Measurements from ENCODE around the gene KIF26A.

The KIF26A gene

DNA sequence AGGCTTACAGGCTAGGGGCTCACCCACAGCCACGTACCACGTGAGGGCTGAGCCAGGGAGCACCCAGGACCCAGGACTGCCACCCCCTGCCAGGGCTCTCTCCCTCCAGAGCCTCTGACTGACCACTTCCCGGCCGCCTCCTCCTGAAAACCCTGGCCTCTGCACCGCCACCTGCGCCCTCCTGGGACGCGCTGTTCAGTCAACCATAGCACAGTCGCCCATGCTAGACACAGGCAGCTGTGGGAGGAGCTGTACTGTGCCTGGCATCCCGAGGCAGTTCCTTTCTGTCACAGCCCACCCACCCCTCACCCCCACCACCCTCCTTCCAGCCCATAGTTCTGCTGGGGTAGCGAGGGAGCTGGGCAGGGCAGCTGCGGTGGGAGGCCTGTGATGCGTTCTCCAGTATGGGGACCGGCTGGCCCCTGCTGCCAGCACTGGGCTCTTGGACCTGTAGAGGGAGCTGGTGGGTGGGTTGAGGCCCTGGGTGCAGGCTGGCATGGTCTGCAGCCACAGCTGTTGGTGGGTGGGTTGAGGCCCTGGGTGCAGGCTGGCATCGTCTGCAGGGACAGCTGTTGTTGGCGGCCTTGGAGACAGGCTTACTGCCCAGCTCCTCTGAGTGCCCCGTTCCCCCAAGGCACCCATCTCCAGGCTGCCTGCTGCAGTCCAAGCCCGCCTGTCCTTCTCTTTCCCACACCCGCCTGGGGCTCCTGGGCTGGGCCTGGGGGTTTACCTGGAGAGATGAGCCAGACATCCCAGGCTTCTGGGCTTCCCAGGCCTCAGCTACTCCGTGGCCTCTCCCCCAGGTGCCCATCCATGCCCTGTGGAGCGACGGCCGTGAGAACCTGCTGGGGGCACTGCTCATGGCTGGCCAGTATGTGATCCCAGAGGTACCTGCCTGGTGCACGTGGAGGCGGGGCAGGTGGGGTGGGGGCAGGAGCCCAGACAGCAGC, 41.4 kb upstream of the KIF26A start:
- TF ChIP-seq, protein P1, sequence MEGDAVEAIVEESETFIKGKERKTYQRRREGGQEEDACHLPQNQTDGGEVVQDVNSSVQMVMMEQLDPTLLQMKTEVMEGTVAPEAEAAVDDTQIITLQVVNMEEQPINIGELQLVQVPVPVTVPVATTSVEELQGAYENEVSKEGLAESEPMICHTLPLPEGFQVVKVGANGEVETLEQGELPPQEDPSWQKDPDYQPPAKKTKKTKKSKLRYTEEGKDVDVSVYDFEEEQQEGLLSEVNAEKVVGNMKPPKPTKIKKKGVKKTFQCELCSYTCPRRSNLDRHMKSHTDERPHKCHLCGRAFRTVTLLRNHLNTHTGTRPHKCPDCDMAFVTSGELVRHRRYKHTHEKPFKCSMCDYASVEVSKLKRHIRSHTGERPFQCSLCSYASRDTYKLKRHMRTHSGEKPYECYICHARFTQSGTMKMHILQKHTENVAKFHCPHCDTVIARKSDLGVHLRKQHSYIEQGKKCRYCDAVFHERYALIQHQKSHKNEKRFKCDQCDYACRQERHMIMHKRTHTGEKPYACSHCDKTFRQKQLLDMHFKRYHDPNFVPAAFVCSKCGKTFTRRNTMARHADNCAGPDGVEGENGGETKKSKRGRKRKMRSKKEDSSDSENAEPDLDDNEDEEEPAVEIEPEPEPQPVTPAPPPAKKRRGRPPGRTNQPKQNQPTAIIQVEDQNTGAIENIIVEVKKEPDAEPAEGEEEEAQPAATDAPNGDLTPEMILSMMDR (IDR thresholded peaks at IDR 0.05; ENCODE audit: low read depth, low read length, missing control alignments), result peak; percentile 22
- no peaks in the 10 kb centered on the region for H3K36me3 ChIP-seq (replicated peaks)
- no peak overlapping the region for H3K4me3 ChIP-seq (ENCODE audit: low read depth, low read length)
- H3K27me3 ChIP-seq (replicated peaks), result no peaks in the 10 kb centered on the region
- no peak for DNase-seq
- in situ Hi-C loops (cut with HindIII; ENCODE audit: low pct_ligation_motif_present, low sequenced_read_pairs), result no loop called here
- no peak overlapping the region for H3K27ac ChIP-seq

DNA sequence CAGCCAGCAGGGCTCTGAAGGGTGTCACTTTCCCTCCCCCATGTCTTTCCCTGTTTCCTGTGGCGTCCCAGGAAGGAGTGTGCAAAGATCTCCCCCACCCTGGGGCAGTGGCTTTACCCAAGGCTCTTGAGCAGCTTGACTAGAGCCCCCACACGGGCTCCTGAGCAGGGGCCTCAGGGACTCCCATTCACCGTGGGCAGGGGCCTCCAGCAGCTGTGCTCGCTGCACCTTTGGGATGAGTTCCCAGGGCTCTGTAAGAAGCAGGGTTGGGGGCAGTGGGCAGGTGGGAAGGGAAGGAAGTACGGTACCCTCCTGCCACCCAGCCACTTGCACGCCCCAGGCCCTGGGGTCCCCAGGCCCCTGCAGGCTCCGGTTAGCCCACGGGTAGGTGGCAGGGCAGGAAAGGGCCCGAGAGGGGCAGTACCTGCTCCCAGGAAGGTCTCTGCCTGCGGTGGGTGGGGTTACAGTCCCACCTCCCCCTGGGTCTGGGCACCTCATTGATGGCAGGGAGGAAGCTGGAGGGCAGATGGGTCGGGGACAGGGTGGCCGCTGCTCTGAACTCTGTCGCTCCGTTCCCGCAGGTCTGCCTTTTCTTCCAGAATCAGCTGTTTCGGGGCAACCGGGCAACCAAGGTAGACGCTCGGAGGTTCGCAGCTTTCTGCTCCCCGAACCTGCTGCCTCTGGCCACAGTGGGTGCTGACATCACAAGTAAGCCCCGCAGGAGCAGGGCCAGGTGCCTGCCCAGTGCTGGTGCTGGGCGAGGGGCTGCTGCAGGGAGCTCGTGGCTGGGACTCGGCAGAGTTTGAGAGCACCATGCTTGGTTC, 39.9 kb upstream of the KIF26A start:
- H3K4me3 ChIP-seq (ENCODE audit: low read depth, low read length), result no peak overlapping the region
- in situ Hi-C loops (cut with HindIII; ENCODE audit: low pct_ligation_motif_present, low sequenced_read_pairs), result no loop called here
- no peak overlapping the region for H3K27ac ChIP-seq
- DNase-seq, result no peak
- TF ChIP-seq, protein P1 (IDR thresholded peaks at IDR 0.05; ENCODE audit: low read depth, low read length, missing control alignments), result no peak
- no peaks in the 10 kb centered on the region for H3K36me3 ChIP-seq (replicated peaks)
- no peaks in the 10 kb centered on the region for H3K27me3 ChIP-seq (replicated peaks)

GRCh38 chr14:104099096-104100041, 39.0 kb upstream of the KIF26A start:
- Histone ChIP-seq H3K36me3 (replicated peaks) (no peaks in the 10 kb centered on the region), H3K27me3 (replicated peaks) (no peaks in the 10 kb centered on the region), H3K27ac (no peak overlapping the region), H3K4me3 (ENCODE audit: low read depth, low read length) (no peak overlapping the region)
- in situ Hi-C loops (cut with HindIII; ENCODE audit: low pct_ligation_motif_present, low sequenced_read_pairs), result no loop called here
- TF ChIP-seq, protein P1 (IDR thresholded peaks at IDR 0.05; ENCODE audit: low read depth, low read length, missing control alignments), result no peak
- DNase-seq, result no peak

- H3K27ac ChIP-seq, result no peak overlapping the region
- H3K4me3 ChIP-seq (ENCODE audit: low read depth, low read length), result no peak overlapping the region
- no peaks in the 10 kb centered on the region for H3K36me3 ChIP-seq (replicated peaks)
- in situ Hi-C loops (cut with HindIII; ENCODE audit: low pct_ligation_motif_present, low sequenced_read_pairs), result no loop called here
- no peaks in the 10 kb centered on the region for H3K27me3 ChIP-seq (replicated peaks)
- DNase-seq, result no peak
- TF ChIP-seq, protein P1 (IDR thresholded peaks at IDR 0.05; ENCODE audit: low read depth, low read length, missing control alignments), result no peak
Observed at GRCh38 chr14:104100171-104101085, 38.0 kb upstream of the KIF26A start.

Measured in brain microvascular endothelial cell (primary cell).